HepG2 (cell line): ENCODE measurements around the gene MCFD2. TPM values are rescaled to one million over a fixed set of nuclear protein-coding genes. Genes with fewer than 3 reads are reported as not detected.

Source experiments
- ATAC-seq: fragments of 200-7000 bp; cut with Tn5 transposase; 3 replicates; pipeline ENCODE4 v1.9.1; 2020; ENCODE audit warnings: mild to moderate bottlenecking, moderate library complexity
- BruUV-seq: library from RNA; stranded (reverse); fragments of 400-500 nt; replicated peaks from 2 replicates; lab custom pipeline; 2021; lab: Mats Ljungman, UMichigan
- CTCF ChIA-PET: fragments of 300-600 bp; formaldehyde crosslinking; extraction: SDS; loops from one replicate; lab custom pipeline; 2021; ENCODE audit warnings: low total read pairs, inconsistent platforms, low intra/inter-chr PET ratio; lab: Yijun Ruan, JAX
- POLR2A ChIA-PET: fragments of 350-600 bp; sonication (Branson Sonifier 250); formaldehyde crosslinking; loops from one replicate; lab custom pipeline; 2020; ENCODE audit warnings: antibody characterized with exemption, inconsistent platforms; lab: Yijun Ruan, JAX
- DNase-seq: peaks from one replicate; pipeline ENCODE4 v3.0.0-alpha.2; 2015; ENCODE audit warnings: low spot score
- FAIRE-seq: peaks from 3 replicates; lab custom pipeline; 2011; peaks lifted over from hg19 to GRCh38; lab: Jason Lieb, UNC
- H2AFZ ChIP-seq: one replicate; pipeline ENCODE4 v1.6.1; 2011; ENCODE audit warnings: low read length, inconsistent platforms
- H3K27ac ChIP-seq: fragments of 300-600 bp; 3 replicates; pipeline ENCODE4 v1.8.0; 2011; ENCODE audit warnings: mixed run types, mild to moderate bottlenecking, mixed read lengths, low read length, inconsistent platforms; ENCODE audit not compliant: insufficient read depth; ENCODE audit errors: extremely low read length
- H3K27me3 ChIP-seq, 2 experiments: fragments of 200-600 bp in 1 of 2; 2 replicates in 1 of 2; 3 replicates in 1 of 2; pipeline versions ENCODE4 v1.6.0 to v1.8.0; 2011; ENCODE audit warnings: low read length in 2 of 2, mild to moderate bottlenecking in 2 of 2, moderate library complexity in 2 of 2, inconsistent platforms in 1 of 2; ENCODE audit not compliant: insufficient read depth in 2 of 2, control insufficient read depth in 1 of 2
- H3K36me3 ChIP-seq, 2 experiments: fragments of 200-600 bp in 1 of 2; replicated peaks in 1 of 2; 2 replicates in 1 of 2; 3 replicates in 1 of 2; pipeline versions ENCODE4 v1.5.1 to v1.8.0; 2011; ENCODE audit warnings: low read length in 2 of 2, inconsistent platforms in 1 of 2; ENCODE audit not compliant: insufficient read depth in 2 of 2, control insufficient read depth in 1 of 2
- H3K4me1 ChIP-seq: 2 replicates; pipeline ENCODE4 v1.5.1; 2012; ENCODE audit warnings: low read length, inconsistent platforms; ENCODE audit not compliant: insufficient read depth
- H3K4me2 ChIP-seq: 2 replicates; pipeline ENCODE4 v1.6.0; 2011; ENCODE audit warnings: low read depth, low read length, inconsistent platforms
- H3K4me3 ChIP-seq, 3 experiments: fragments of 200-600 bp in 1 of 3; sonication (generic), shearing (Covaris generic) in 1 of 3; replicated peaks in 1 of 3; 2 replicates each; pipeline ENCODE4 v1.5.1; 2011 to 2016; ENCODE audit warnings: low read length in 3 of 3, inconsistent platforms in 2 of 3, low read depth in 2 of 3, mild to moderate bottlenecking in 2 of 3, control low read depth in 1 of 3, mixed read lengths in 1 of 3; ENCODE audit not compliant: insufficient read depth in 1 of 3
- H3K79me2 ChIP-seq: one replicate; pipeline ENCODE4 v1.6.1; 2011; ENCODE audit warnings: low read length, inconsistent platforms; ENCODE audit not compliant: insufficient read depth
- H3K9ac ChIP-seq: 2 replicates; pipeline ENCODE4 v1.6.0; 2011; ENCODE audit warnings: mild to moderate bottlenecking, low read depth, low read length, inconsistent platforms; ENCODE audit not compliant: insufficient read depth
- H3K9me3 ChIP-seq: 2 replicates; pipeline ENCODE4 v1.5.1; 2012; ENCODE audit warnings: mild to moderate bottlenecking, low read length
- H4K20me1 ChIP-seq: 2 replicates; pipeline ENCODE4 v1.6.0; 2011; ENCODE audit warnings: inconsistent platforms, mild to moderate bottlenecking, low read length, moderate library complexity; ENCODE audit not compliant: insufficient read depth
- ATF7 ChIP-seq, 2 experiments: fragments of 450-650 bp in 1 of 2; sonication (generic) in 1 of 2; formaldehyde crosslinking in 1 of 2; IDR thresholded peaks; 2 replicates each; pipeline versions ENCODE4 v1.4.0 to v1.6.1; 2016 to 2020; ENCODE audit warnings: antibody characterized with exemption in 1 of 2, mild to moderate bottlenecking in 1 of 2, missing genetic modification reagents in 1 of 2
- CEBPG ChIP-seq: IDR thresholded peaks from 2 replicates; pipeline ENCODE4 v1.6.1; 2016
- FOXA1 ChIP-seq, 2 experiments: fragments of 450-650 bp in 1 of 2; sonication (generic) in 1 of 2; formaldehyde crosslinking in 1 of 2; IDR thresholded peaks; 2 replicates each; pipeline versions ENCODE4 v1.4.0 to v1.6.1; 2016 to 2020; ENCODE audit warnings: missing genetic modification reagents in 1 of 2
- FOXP1 ChIP-seq, 2 experiments: fragments of 450-650 bp in 1 of 2; IDR thresholded peaks; 2 replicates each; pipeline ENCODE4 v1.6.1; 2017 to 2018; ENCODE audit warnings: antibody characterized with exemption in 1 of 2
- GLI4 ChIP-seq: sonication (generic); formaldehyde crosslinking; IDR thresholded peaks from 2 replicates; pipeline ENCODE4 v1.5.1; 2020; ENCODE audit warnings: missing genetic modification reagents, mild to moderate bottlenecking, moderate library complexity, borderline replicate concordance
- MEIS1 ChIP-seq: sonication (generic); formaldehyde crosslinking; IDR thresholded peaks from 2 replicates; pipeline ENCODE4 v1.9.0; 2021; ENCODE audit warnings: mild to moderate bottlenecking, missing genetic modification reagents, moderate library complexity, borderline replicate concordance
- RAD51 ChIP-seq: fragments of 450-650 bp; IDR thresholded peaks from 2 replicates; pipeline ENCODE4 v1.6.1; 2016; ENCODE audit warnings: borderline replicate concordance
- SOX6 ChIP-seq, 2 experiments: fragments of 450-650 bp in 1 of 2; sonication (generic) in 1 of 2; formaldehyde crosslinking in 1 of 2; IDR thresholded peaks; 2 replicates each; pipeline versions ENCODE4 v1.4.0 to v1.6.1; 2017 to 2020; ENCODE audit warnings: antibody characterized with exemption in 1 of 2, mild to moderate bottlenecking in 1 of 2, missing genetic modification reagents in 1 of 2
- WGBS: methylation state at CpG from one replicate; pipeline ENCODE4 v1.1.6; 2017; ENCODE audit warnings: low lambda C conversion rate; 5-methylcytosine and 5-hydroxymethylcytosine counted together
- in situ Hi-C: cut with HindIII; loops from 2 replicates; pipeline ENCODE4 v1.10.0; 2017; ENCODE audit warnings: low pct_unique_long_range_greater_than_20kb; ENCODE audit not compliant: extremely low pct_ligation_motif_present
- intact Hi-C: fragments of 100-400 bp; cut with micrococcal nuclease; formaldehyde crosslinking; loops from one replicate; pipeline ENCODE4 v1.10.0; 2022; ENCODE audit not compliant: unreplicated experiment
- polyA plus RNA-seq, 8 experiments: library from polyadenylated mRNA; depleted of rRNA in 3 of 8; stranded (reverse) in 7 of 8; unstranded in 1 of 8; fragments of >200 nt; fragmentation: Illumina TruSeq in 4 of 8; extraction: Trizol in 4 of 8; gene quantifications; 2 replicates each; pipeline versions ENCODE4 v1.2.1 to v1.2.3, GENCODE V29; 2011 to 2016; ENCODE audit warnings: low read depth in 4 of 8, missing spikeins in 1 of 8, mixed read lengths in 1 of 8; ENCODE audit not compliant: insufficient read depth in 1 of 8
- total RNA-seq, 5 experiments: library from RNA; depleted of rRNA; stranded (reverse); fragments of >200 nt; fragmentation: Illumina TruSeq; extraction: Trizol; gene quantifications; 2 replicates each; pipeline ENCODE4 v1.2.3, GENCODE V29; 2016; ENCODE audit warnings: low read depth in 1 of 5
- TF ChIP-seq, protein P1 (sequence below): sonication (generic); formaldehyde crosslinking; IDR thresholded peaks from 2 replicates; pipeline ENCODE4 v1.9.0; 2021; ENCODE audit warnings: mild to moderate bottlenecking, missing genetic modification reagents
- TF ChIP-seq, protein P2 (sequence below): sonication (generic); formaldehyde crosslinking; IDR thresholded peaks from 2 replicates; pipeline ENCODE4 v1.4.0; 2020; ENCODE audit warnings: mild to moderate bottlenecking, low read depth, missing genetic modification reagents
- TF ChIP-seq, protein P3 (sequence below): fragments of 450-650 bp; IDR thresholded peaks from 2 replicates; pipeline ENCODE4 v1.6.1; 2017

Gene MCFD2
- total and polyA plus RNA-seq, 2 of the 13 experiments (the other 11 are each of a cell fraction or from before 2014, with no cell fraction given): 183 to 232 TPM

DNA sequence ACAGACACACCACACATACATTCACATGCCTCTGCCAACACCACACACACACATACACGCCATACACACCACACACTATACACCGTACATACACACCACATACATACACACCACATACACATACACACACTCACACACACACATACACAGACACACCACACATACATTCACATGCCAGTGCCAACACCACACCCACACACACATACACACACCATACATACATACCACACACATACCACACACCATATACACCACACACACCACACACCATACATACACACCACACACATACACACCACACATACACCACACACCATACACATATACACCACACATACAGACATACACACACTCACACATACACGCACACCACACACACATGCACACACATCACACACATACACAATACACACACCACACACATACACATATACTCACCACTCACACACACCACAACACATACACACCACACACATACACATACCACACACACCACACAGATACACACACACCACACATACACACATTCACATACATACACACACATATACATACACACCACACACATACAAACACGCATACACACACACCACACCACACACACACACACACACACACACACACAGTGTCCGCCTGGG, 37.2 kb downstream of the MCFD2 start (continued):
- TF ChIP-seq ATF7 (IDR thresholded peaks at IDR 0.05) (no peak), ATF7 (CRISPR knock-in tag; IDR thresholded peaks at IDR 0.05) (no peak), GLI4 (no peak), CEBPG (CRISPR knock-in tag) (no peak)
- TF ChIP-seq, protein P1, sequence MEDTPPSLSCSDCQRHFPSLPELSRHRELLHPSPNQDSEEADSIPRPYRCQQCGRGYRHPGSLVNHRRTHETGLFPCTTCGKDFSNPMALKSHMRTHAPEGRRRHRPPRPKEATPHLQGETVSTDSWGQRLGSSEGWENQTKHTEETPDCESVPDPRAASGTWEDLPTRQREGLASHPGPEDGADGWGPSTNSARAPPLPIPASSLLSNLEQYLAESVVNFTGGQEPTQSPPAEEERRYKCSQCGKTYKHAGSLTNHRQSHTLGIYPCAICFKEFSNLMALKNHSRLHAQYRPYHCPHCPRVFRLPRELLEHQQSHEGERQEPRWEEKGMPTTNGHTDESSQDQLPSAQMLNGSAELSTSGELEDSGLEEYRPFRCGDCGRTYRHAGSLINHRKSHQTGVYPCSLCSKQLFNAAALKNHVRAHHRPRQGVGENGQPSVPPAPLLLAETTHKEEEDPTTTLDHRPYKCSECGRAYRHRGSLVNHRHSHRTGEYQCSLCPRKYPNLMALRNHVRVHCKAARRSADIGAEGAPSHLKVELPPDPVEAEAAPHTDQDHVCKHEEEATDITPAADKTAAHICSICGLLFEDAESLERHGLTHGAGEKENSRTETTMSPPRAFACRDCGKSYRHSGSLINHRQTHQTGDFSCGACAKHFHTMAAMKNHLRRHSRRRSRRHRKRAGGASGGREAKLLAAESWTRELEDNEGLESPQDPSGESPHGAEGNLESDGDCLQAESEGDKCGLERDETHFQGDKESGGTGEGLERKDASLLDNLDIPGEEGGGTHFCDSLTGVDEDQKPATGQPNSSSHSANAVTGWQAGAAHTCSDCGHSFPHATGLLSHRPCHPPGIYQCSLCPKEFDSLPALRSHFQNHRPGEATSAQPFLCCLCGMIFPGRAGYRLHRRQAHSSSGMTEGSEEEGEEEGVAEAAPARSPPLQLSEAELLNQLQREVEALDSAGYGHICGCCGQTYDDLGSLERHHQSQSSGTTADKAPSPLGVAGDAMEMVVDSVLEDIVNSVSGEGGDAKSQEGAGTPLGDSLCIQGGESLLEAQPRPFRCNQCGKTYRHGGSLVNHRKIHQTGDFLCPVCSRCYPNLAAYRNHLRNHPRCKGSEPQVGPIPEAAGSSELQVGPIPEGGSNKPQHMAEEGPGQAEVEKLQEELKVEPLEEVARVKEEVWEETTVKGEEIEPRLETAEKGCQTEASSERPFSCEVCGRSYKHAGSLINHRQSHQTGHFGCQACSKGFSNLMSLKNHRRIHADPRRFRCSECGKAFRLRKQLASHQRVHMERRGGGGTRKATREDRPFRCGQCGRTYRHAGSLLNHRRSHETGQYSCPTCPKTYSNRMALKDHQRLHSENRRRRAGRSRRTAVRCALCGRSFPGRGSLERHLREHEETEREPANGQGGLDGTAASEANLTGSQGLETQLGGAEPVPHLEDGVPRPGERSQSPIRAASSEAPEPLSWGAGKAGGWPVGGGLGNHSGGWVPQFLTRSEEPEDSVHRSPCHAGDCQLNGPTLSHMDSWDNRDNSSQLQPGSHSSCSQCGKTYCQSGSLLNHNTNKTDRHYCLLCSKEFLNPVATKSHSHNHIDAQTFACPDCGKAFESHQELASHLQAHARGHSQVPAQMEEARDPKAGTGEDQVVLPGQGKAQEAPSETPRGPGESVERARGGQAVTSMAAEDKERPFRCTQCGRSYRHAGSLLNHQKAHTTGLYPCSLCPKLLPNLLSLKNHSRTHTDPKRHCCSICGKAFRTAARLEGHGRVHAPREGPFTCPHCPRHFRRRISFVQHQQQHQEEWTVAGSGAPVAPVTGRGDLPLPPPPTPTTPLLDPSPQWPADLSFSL (CRISPR knock-in tag): peak; percentile 91; the same call in 1 of the 2 replicates

- BruUV-seq: no TSS peak
- 89% methylated on average over 5 of the region's 5 CpGs for WGBS
- in situ Hi-C loops: no loop called here
- Histone ChIP-seq H2AFZ (no peak overlapping the region), H3K27ac (no peak overlapping the region), H3K27me3 (peaks cover 7 to 18% of the 10 kb centered on the region in 2 experiments; a peak in 2 of 5 replicates), H3K4me2 (no peak overlapping the region), H4K20me1 (no peaks in the 10 kb centered on the region), H3K4me1 (peaks cover 49% of the 10 kb centered on the region), H3K36me3 (no peaks in the 10 kb centered on the region), H3K9me3 (no peaks in the 10 kb centered on the region), H3K9ac (no peak overlapping the region), H3K79me2 (no peaks in the 10 kb centered on the region), H3K4me3 (no peak overlapping the region)
- DNase-seq: no peak
- ChIA-PET CTCF (no interaction called here), POLR2A (interaction anchor here (0.9 kb wide), 1 partner anchor 14 kb away, joined by 3 read pairs; no protein-coding TSS in a partner anchor)
- no peak for FAIRE-seq
- intact Hi-C loops: no loop called here
- no peak for ATAC-seq
- peak; percentile 39; the same call in 1 of the 2 replicates for TF ChIP-seq MEIS1
- TF ChIP-seq, protein P2, sequence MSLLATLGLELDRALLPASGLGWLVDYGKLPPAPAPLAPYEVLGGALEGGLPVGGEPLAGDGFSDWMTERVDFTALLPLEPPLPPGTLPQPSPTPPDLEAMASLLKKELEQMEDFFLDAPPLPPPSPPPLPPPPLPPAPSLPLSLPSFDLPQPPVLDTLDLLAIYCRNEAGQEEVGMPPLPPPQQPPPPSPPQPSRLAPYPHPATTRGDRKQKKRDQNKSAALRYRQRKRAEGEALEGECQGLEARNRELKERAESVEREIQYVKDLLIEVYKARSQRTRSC (CRISPR knock-in tag): no peak
- TF ChIP-seq FOXP1 (IDR thresholded peaks at IDR 0.05): 0 out of 2 replicates have a peak, but pooled peaks have one; percentile 4
- TF ChIP-seq FOXP1 (CRISPR knock-in tag; IDR thresholded peaks at IDR 0.05): no peak
- TF ChIP-seq SOX6 (IDR thresholded peaks at IDR 0.05): peak; percentile 91; the same call in 1 of the 2 replicates
- no peak for TF ChIP-seq SOX6 (CRISPR knock-in tag; IDR thresholded peaks at IDR 0.05)
- TF ChIP-seq ATF7 (IDR thresholded peaks at IDR 0.05): peak; percentile 18; the same call in 1 of the 2 replicates
- TF ChIP-seq ATF7 (CRISPR knock-in tag; IDR thresholded peaks at IDR 0.05): no peak
- TF ChIP-seq, protein P3, sequence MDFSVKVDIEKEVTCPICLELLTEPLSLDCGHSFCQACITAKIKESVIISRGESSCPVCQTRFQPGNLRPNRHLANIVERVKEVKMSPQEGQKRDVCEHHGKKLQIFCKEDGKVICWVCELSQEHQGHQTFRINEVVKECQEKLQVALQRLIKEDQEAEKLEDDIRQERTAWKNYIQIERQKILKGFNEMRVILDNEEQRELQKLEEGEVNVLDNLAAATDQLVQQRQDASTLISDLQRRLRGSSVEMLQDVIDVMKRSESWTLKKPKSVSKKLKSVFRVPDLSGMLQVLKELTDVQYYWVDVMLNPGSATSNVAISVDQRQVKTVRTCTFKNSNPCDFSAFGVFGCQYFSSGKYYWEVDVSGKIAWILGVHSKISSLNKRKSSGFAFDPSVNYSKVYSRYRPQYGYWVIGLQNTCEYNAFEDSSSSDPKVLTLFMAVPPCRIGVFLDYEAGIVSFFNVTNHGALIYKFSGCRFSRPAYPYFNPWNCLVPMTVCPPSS: peak; percentile 66; the same call in 1 of the 2 replicates
- TF ChIP-seq RAD51: peak; percentile 9; the same call in 1 of the 2 replicates
- peak; percentile 22; the same call in 1 of the 2 replicates for TF ChIP-seq FOXA1 (IDR thresholded peaks at IDR 0.05)
- no peak for TF ChIP-seq FOXA1 (CRISPR knock-in tag; IDR thresholded peaks at IDR 0.05)
These were observed 37.9 kb downstream of the MCFD2 start for GRCh38 chr2:46877619-46878113.
